GM21723 (cell line): ENCODE results near the gene SYN1.
"Not testable (repeated sequence)": the region's sequence is repeated elsewhere in the genome, so short reads cannot be mapped to it uniquely, and the experiment has no call there.

ENCODE experiments used
- ATAC-seq: cut with Tn5 transposase; IDR thresholded peaks from one replicate; pipeline ENCODE4 v1.9.1; 2021; ENCODE audit warnings: mild to moderate bottlenecking, moderate library complexity; ENCODE audit not compliant: unreplicated experiment

SYN1 gene

GRCh38 chrX:47619486-47620302 is at the start of gene SYN1:
TSS of gene SYN1 (minus strand) at chrX:47619857. CDS start at chrX:47619728, 129 bp downstream.
- ATAC-seq = peak; percentile 78

GRCh38 chrX:47665797-47666196 is 46.1 kb upstream of the SYN1 start:
- not testable (repeated sequence) for ATAC-seq

- no peak for ATAC-seq
Observed at GRCh38 chrX:47664737-47665136, 45.1 kb upstream of the SYN1 start.

GRCh38 chrX:47662144-47662657 is 42.5 kb upstream of the SYN1 start:
- no peak for ATAC-seq

DNA sequence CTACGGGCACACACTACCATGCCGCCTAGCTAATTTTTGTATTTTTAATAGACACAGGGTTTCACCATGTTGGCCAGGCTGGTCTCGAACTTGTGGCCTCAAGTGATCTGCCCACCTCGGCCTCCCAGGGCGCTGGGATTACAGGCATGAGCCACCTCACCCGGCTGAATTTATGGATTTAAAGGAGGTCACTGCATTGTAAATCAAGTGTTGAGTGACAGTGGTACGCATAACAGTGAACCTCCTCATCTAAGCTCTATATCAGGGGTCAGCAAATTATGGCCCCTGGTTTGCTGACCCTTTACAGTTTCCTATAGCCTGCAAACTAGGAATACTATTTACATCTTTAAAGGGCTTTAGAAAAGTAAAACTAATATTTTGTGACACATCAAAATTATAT is 41.9 kb upstream of the SYN1 start:
- no peak for ATAC-seq

DNA sequence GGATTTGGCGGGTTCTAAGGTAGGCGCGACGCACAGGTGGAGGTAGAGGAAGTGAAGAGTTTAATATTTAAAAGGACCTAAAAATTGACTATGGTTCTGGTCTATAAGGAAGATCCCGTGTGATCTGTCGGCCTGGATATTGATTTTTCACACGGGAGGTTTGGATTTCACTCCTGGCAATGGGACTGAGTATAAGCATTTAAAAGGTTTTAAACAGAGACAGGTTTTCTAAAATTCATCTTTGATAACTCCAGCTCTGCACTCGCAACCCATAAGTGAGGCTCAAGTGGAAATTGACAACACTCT is 39.7 kb upstream of the SYN1 start:
- no peak for ATAC-seq

DNA sequence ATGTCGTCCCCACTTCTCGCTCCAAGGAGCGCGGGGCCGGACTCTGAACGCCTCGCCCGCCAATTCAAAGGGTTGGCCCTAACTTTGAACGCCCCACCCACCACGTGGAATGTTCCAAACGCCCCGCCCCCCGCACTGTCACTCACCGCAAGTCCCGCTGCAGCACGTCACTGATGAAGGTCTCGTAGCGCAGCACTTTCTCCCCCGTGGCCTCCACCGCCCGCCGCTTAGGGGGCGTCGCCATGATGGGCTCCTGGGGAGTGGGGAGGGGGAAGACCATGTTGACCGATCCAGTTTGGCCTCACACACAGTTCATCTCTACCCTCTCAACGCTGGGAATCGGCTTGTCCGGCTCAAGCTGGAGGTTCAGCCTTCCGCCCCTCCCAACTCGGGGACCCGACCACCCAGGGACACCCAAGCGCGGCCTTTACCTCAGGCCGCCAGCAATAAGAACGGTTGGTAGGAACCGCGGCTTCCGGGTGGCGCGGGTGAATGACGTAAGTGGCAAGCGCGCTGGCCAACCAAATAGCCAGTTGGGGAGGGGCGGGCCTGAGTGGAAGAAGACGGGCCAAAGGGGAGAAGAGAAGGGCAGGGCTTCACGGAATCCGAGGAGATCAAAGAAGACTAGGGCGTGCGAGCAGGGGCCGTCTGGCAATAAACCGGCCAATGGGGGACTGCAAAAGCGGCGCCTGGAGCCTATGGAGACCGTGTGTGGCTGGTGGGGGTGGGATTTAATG is 39.2 kb upstream of the SYN1 start, which contains the start of gene UXT:
Gene UXT, minus strand, starts transcription at position 497 of the 737 bp plus-strand sequence. Its CDS starts 253 bp downstream, at position 244.
- ATAC-seq = peak; percentile 76

- no peak for ATAC-seq
Observed at GRCh38 chrX:47658301-47658683, 38.6 kb upstream of the SYN1 start.

DNA sequence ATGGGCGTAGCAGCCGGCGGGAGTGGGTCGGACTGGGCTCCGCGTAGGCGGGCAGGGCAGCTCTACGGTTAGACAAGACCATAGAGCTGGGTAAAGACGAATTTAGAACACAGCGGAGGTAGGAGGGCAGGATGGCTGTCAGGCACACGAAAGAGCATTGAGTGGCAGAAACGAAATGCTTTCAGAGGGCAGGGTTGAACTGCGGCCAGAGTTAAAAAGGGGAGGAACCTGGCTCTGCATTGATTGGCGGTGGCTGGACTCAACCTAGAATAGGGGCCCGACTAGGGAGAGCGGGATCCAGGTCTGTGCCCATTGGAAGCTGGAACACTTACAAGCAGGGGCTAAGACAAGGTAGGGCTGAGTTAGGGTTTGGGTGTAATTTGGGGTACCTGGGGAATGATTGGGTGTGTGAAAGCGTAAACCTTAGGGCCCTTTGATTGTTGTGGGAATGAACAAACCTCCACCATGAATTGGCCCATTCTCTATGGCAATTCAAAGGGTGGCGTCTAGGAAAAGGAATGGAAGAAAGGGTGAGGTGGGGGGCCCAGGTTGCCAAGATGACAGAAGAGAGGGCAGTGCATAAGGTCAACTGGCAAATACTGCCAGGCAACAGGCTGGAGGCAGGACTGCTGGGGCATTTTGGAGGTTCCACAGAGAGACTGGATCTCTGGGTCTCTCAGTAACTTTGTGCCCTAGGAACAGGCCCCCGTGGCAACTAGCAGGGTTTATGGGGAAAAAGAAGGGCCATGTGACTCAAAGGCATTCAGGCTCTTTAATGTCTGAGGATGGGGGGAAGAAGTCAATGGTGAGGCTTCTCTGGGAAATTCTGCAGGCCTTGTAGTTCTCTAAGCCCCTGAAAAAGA is 31.6 kb upstream of the SYN1 start:
- ATAC-seq = no peak

- ATAC-seq = peak; percentile 94
Observed at GRCh38 chrX:47650164-47651042, 30.7 kb upstream of the SYN1 start, which contains the start of gene ELK1. TSS of gene ELK1 (minus strand) at chrX:47650563. CDS start at chrX:47641441, 9,122 bp downstream.

DNA sequence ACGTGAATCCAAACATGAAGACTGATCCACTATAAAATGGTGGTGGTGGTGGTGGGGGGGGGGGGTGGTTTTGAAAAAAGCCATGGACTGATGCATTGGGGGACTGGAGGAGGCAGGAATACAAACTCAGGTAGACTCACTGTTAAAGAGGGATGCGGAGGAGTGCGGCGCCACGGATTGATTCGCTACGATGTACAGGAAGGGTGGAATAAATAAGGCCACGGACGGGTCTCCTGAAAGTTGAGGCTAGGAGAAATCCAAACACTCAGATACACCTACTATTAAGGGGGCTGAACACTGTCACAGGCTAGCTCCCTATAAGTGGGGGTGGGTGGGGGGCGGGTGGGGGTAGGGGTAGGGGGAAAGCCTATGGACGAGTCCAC is 30.1 kb upstream of the SYN1 start:
- ATAC-seq = no peak

DNA sequence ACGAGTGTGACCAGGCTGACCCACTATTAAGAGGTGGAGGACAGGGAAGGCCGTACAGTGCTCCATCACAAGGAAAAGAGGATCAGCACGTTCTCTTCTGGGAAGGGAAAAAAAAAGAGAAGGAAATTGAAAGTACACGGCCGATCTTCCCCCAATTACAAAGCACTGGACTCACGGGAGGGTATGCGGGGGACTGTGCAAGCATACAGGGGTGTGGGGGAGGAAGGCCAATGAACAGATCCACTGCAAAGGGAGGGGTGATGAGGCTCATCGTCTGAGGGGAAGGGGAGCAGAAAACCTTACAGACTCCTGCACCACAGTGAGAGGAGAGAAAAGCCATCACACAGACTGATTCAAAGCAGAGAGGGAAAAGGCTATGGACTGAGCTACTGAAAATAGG is 29.6 kb upstream of the SYN1 start:
- no peak for ATAC-seq

DNA sequence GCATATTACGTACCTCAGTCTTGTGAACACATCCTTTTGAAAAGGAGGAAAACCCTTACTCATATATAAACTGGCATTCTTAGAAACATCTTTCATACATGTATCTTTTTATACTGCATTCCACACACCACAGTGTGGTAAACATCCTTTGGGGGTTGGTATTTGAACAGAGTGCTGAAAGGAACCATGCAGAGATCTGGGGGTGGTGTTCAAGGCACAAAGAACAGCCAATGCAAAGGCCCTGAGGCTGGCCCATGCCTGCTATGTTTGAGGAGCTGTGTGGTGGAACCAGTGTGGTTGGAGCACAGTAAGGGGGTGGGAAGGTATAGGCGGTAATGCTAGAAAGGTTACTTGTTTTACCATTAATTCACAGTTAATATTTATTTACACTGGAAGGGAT is 28.7 kb upstream of the SYN1 start:
- no peak for ATAC-seq

DNA sequence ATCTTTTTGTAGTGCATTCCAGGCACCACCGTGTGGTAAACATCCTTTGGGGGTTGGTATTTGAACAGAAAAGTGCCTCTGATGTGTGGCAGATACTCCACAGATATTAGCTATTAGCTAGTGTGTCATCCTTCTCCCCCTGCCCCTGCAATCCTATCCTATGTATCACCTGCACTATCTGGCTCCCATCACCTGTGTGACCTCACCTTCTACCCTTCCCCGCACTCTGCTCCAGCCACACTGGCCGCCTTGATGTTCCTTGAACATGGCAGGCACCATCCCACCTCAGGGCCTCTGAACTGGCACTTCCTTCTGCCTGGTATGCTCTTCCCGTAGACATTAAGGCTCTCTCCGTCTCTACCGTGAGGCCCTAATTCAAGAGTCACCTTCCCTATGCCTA is 27.0 kb upstream of the SYN1 start:
- ATAC-seq = no peak

DNA sequence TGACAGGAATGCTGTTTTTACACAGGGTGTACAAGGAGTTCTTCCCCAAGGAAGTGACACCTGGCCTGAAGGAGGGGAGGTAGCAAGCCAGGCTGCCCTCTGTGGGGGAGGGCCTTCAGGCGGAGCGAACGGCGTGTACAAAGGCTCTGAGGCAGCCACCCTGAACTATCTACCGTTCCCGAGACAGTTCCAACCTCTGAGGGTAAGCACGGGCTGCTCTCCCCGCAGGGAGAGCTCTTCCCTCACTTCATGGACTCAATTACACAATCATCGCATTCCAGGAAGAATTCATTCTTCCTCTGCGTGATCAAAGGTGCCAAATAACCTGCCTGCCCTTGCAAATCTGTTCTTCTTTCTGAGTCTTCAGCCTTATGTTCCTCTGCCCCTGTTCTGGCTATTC is 25.9 kb upstream of the SYN1 start:
- no peak for ATAC-seq

GRCh38 chrX:47644557-47645091 is 25.0 kb upstream of the SYN1 start:
- ATAC-seq = no peak

GRCh38 chrX:47643926-47644325 is 24.3 kb upstream of the SYN1 start:
- ATAC-seq = no peak

- ATAC-seq = no peak
Observed at GRCh38 chrX:47638816-47639215, 19.2 kb upstream of the SYN1 start.

GRCh38 chrX:47637546-47638195 is 18.0 kb upstream of the SYN1 start:
- peak; percentile 66 for ATAC-seq
